ENCODE results near the gene RNF175.

RNF175 gene

GRCh38 chr4:153679486-153679885 is 80.3 kb downstream of the RNF175 start:
- Histone ChIP-seq H3K9ac (ENCODE audit: low read length) (no peak overlapping the region), H3K4me1 (ENCODE audit: low read length) (no peaks in the 10 kb centered on the region), H3K4me3 (ENCODE audit: low read length) (no peak overlapping the region), H3K27me3 (replicated peaks; ENCODE audit: insufficient read depth, low read length) (no peaks in the 10 kb centered on the region; the same call in 1 of the 2 replicates), H3K36me3 (replicated peaks; ENCODE audit: insufficient read depth, low read length) (no peaks in the 10 kb centered on the region), H3K4me2 (ENCODE audit: low read depth, low read length) (no peak overlapping the region), H3K79me2 (ENCODE audit: low read length) (no peaks in the 10 kb centered on the region), H4K20me1 (ENCODE audit: insufficient read depth, low read length) (no peaks in the 10 kb centered on the region), H3F3A (ENCODE audit: insufficient read depth, low read length) (no peaks in the 10 kb centered on the region), H3K27ac (ENCODE audit: low read length) (no peak overlapping the region), H2AFZ (ENCODE audit: low read length) (no peak overlapping the region), H3K9me3 (replicated peaks; ENCODE audit: insufficient read depth, low read length) (no peaks in the 10 kb centered on the region), H3K9me2 (replicated peaks; ENCODE audit: insufficient read depth, low read length) (no peaks in the 10 kb centered on the region)
- DNase-seq, result no peak
- TF ChIP-seq EZH2phosphoT487 (IDR thresholded peaks at IDR 0.05; ENCODE audit: low read length) (no peak), CTCF (IDR thresholded peaks at IDR 0.05; ENCODE audit: low read length) (no peak), EZH2 (optimal IDR thresholded peaks at IDR 0.05; ENCODE audit: low read depth, low read length) (no peak)

GRCh38 chr4:153676984-153677383 is 82.8 kb downstream of the RNF175 start:
- Histone ChIP-seq H2AFZ (ENCODE audit: low read length) (no peak overlapping the region), H3F3A (ENCODE audit: insufficient read depth, low read length) (no peaks in the 10 kb centered on the region), H3K4me1 (ENCODE audit: low read length) (no peaks in the 10 kb centered on the region), H3K27me3 (replicated peaks; ENCODE audit: insufficient read depth, low read length) (no peaks in the 10 kb centered on the region), H3K9me3 (replicated peaks; ENCODE audit: insufficient read depth, low read length) (no peaks in the 10 kb centered on the region), H3K4me3 (ENCODE audit: low read length) (no peak overlapping the region), H3K9me2 (replicated peaks; ENCODE audit: insufficient read depth, low read length) (no peaks in the 10 kb centered on the region), H3K4me2 (ENCODE audit: low read depth, low read length) (no peak overlapping the region), H4K20me1 (ENCODE audit: insufficient read depth, low read length) (no peaks in the 10 kb centered on the region), H3K27ac (ENCODE audit: low read length) (no peak overlapping the region), H3K79me2 (ENCODE audit: low read length) (no peaks in the 10 kb centered on the region), H3K36me3 (replicated peaks; ENCODE audit: insufficient read depth, low read length) (no peaks in the 10 kb centered on the region), H3K9ac (ENCODE audit: low read length) (no peak overlapping the region)
- DNase-seq, result no peak
- no peak for TF ChIP-seq CTCF (IDR thresholded peaks at IDR 0.05; ENCODE audit: low read length)
- no peak for TF ChIP-seq EZH2 (optimal IDR thresholded peaks at IDR 0.05; ENCODE audit: low read depth, low read length)
- TF ChIP-seq EZH2phosphoT487 (IDR thresholded peaks at IDR 0.05; ENCODE audit: low read length), result no peak

GRCh38 chr4:153676486-153676885 is 83.3 kb downstream of the RNF175 start:
- no peak overlapping the region for H3K27ac ChIP-seq (ENCODE audit: low read length)
- no peaks in the 10 kb centered on the region for H3K4me1 ChIP-seq (ENCODE audit: low read length)
- no peak overlapping the region for H3K4me3 ChIP-seq (ENCODE audit: low read length)
- H3K27me3 ChIP-seq (replicated peaks; ENCODE audit: insufficient read depth, low read length), result no peaks in the 10 kb centered on the region
- H3K4me2 ChIP-seq (ENCODE audit: low read depth, low read length), result no peak overlapping the region
- H3F3A ChIP-seq (ENCODE audit: insufficient read depth, low read length), result no peaks in the 10 kb centered on the region
- H3K9me2 ChIP-seq (replicated peaks; ENCODE audit: insufficient read depth, low read length), result no peaks in the 10 kb centered on the region
- H2AFZ ChIP-seq (ENCODE audit: low read length), result no peak overlapping the region
- H4K20me1 ChIP-seq (ENCODE audit: insufficient read depth, low read length), result no peaks in the 10 kb centered on the region
- DNase-seq, result no peak
- no peaks in the 10 kb centered on the region for H3K79me2 ChIP-seq (ENCODE audit: low read length)
- TF ChIP-seq EZH2 (optimal IDR thresholded peaks at IDR 0.05; ENCODE audit: low read depth, low read length) (no peak), EZH2phosphoT487 (IDR thresholded peaks at IDR 0.05; ENCODE audit: low read length) (no peak), CTCF (IDR thresholded peaks at IDR 0.05; ENCODE audit: low read length) (no peak)
- H3K9ac ChIP-seq (ENCODE audit: low read length), result no peak overlapping the region
- no peaks in the 10 kb centered on the region for H3K9me3 ChIP-seq (replicated peaks; ENCODE audit: insufficient read depth, low read length)
- H3K36me3 ChIP-seq (replicated peaks; ENCODE audit: insufficient read depth, low read length), result no peaks in the 10 kb centered on the region
